NCI-H2171 (cell line): Measurements from ENCODE around the gene MAP2K2.
"Not testable (repeated sequence)": the region's sequence is repeated elsewhere in the genome, so short reads cannot be mapped to it uniquely, and the experiment has no call there.

Experiments used
- DNase-seq: peaks from one replicate; lab custom pipeline; 2025; lab: John Stamatoyannopoulos, UW

MAP2K2 gene

GRCh38 chr19:4123615-4124568 is at the start of gene MAP2K2:
TSS of gene MAP2K2 (minus strand) at chr19:4124122. CDS start at chr19:4123875, 247 bp downstream.
- DNase-seq: peak; percentile 96

- DNase-seq: peak; percentile 57
Measured at GRCh38 chr19:4172861-4173473, 49.0 kb upstream of the MAP2K2 start.

- no peak for DNase-seq
Measured at GRCh38 chr19:4171676-4172075, 47.8 kb upstream of the MAP2K2 start.

- no peak for DNase-seq
Measured at GRCh38 chr19:4164262-4164661, 40.3 kb upstream of the MAP2K2 start.

- no peak for DNase-seq
Measured at GRCh38 chr19:4161415-4162077, 37.6 kb upstream of the MAP2K2 start.

GRCh38 chr19:4157971-4158370 is 34.0 kb upstream of the MAP2K2 start:
- not testable (repeated sequence) for DNase-seq

- DNase-seq: no peak
Measured at GRCh38 chr19:4157164-4157563, 33.2 kb upstream of the MAP2K2 start.

- no peak for DNase-seq
Measured at GRCh38 chr19:4154571-4155312, 30.8 kb upstream of the MAP2K2 start.

GRCh38 chr19:4152241-4152998 is 28.5 kb upstream of the MAP2K2 start:
- no peak for DNase-seq

- no peak for DNase-seq
Measured at GRCh38 chr19:4151623-4152022, 27.7 kb upstream of the MAP2K2 start.

GRCh38 chr19:4149518-4150288 is 25.8 kb upstream of the MAP2K2 start:
- no peak for DNase-seq

- DNase-seq: no peak
Measured at GRCh38 chr19:4144666-4145249, 20.8 kb upstream of the MAP2K2 start.

- not testable (repeated sequence) for DNase-seq
Measured at GRCh38 chr19:4142916-4143315, 19.0 kb upstream of the MAP2K2 start.

- peak; percentile 74 for DNase-seq
Measured at GRCh38 chr19:4140237-4140711, 16.4 kb upstream of the MAP2K2 start.

GRCh38 chr19:4139614-4140236 is 15.8 kb upstream of the MAP2K2 start:
- DNase-seq: no peak

GRCh38 chr19:4138445-4138844 is 14.5 kb upstream of the MAP2K2 start:
- no peak for DNase-seq

GRCh38 chr19:4136680-4137088 is 12.8 kb upstream of the MAP2K2 start:
- DNase-seq: no peak

GRCh38 chr19:4135386-4135785 is 11.5 kb upstream of the MAP2K2 start:
- DNase-seq: not testable (repeated sequence)

- DNase-seq: no peak
Measured at GRCh38 chr19:4134351-4134750, 10.4 kb upstream of the MAP2K2 start.
